ENCODE results near the gene ASCC2. TPM values are rescaled to one million over a fixed set of nuclear protein-coding genes. Genes with fewer than 3 reads are reported as not detected.
"Not testable (repeated sequence)": the region's sequence is repeated elsewhere in the genome, so short reads cannot be mapped to it uniquely, and the experiment has no call there.

The ASCC2 gene
- total and polyA plus RNA-seq, 10 donors: 34.1 to 89.0 (median 62.9) TPM

DNA sequence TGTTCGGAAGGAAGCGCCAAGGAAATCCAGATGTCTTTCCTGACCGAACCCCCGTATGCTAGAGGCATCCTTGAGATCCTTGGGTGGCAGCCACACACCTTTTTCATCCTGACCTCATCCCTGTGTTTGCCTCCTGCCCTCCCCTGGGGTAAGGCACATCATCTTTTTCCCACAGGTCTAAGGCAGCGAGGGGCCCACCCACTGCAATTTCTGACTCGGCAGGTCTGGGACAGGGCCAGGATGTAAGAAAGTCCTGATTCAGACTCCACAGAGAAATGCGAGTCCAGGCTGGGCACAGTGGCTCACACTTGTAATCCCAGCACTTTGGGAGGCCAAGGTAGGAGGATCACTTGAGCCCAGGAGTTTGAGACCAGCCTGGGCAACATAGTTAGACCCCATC lies 81.7 kb downstream of the ASCC2 start:
- DNase-seq: no peak
- Histone ChIP-seq H3K27me3 (replicated peaks in 1 of 7) (no peaks in the 10 kb centered on the region), H3K4me1 (peaks cover 0 to 11% (median 4%) of the 10 kb centered on the region in 6 donors), H3K27ac (no peak overlapping the region), H3K9me3 (no peaks in the 10 kb centered on the region), H3K36me3 (peaks cover 0 to 33% (median 5%) of the 10 kb centered on the region in 6 donors), H3K4me3 (no peak overlapping the region)
- intact Hi-C loops (cut with DNase I; ENCODE audit: low total_unique reads): no loop called here
- TF ChIP-seq, protein P1, sequence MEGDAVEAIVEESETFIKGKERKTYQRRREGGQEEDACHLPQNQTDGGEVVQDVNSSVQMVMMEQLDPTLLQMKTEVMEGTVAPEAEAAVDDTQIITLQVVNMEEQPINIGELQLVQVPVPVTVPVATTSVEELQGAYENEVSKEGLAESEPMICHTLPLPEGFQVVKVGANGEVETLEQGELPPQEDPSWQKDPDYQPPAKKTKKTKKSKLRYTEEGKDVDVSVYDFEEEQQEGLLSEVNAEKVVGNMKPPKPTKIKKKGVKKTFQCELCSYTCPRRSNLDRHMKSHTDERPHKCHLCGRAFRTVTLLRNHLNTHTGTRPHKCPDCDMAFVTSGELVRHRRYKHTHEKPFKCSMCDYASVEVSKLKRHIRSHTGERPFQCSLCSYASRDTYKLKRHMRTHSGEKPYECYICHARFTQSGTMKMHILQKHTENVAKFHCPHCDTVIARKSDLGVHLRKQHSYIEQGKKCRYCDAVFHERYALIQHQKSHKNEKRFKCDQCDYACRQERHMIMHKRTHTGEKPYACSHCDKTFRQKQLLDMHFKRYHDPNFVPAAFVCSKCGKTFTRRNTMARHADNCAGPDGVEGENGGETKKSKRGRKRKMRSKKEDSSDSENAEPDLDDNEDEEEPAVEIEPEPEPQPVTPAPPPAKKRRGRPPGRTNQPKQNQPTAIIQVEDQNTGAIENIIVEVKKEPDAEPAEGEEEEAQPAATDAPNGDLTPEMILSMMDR (IDR thresholded peaks at IDR 0.05 in 8 of 11, conservative IDR thresholded peaks at IDR 0.05 in 3 of 11): no peak
- TF ChIP-seq POLR2A (IDR thresholded peaks at IDR 0.05): no peak
- TF ChIP-seq POLR2AphosphoS5 (IDR thresholded peaks at IDR 0.05): no peak
- WGBS, 5 donors: 77 to 95% (median 89%) methylated on average over 7 of the region's 7 CpGs

DNA sequence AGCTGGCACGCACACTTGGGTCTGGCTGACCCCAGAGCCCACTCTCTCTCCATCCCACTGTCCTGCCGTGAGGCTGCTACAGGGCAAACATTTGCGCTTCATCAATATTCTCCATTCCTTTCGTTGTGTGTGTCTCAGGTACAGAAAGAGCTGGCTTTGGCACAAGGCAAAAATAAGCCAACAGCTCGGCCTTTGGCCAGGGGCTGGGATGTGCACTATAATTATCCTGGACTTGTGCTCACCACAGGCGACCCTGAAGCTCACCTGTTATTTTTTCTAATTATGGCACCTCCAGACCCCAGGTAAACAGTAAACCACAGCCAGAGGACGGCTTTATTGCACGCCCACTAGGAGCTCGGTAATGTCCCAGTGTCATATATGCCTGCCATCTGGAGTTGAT lies 82.2 kb downstream of the ASCC2 start:
- Histone ChIP-seq H3K27me3 (replicated peaks in 1 of 7) (no peaks in the 10 kb centered on the region), H3K36me3 (peaks cover 0 to 33% (median 5%) of the 10 kb centered on the region in 6 donors), H3K4me1 (peaks cover 0 to 16% (median 9%) of the 10 kb centered on the region in 6 donors), H3K4me3 (no peak overlapping the region), H3K27ac (no peak overlapping the region), H3K9me3 (no peaks in the 10 kb centered on the region)
- DNase-seq: no peak
- TF ChIP-seq, protein P1 (IDR thresholded peaks at IDR 0.05 in 8 of 11, conservative IDR thresholded peaks at IDR 0.05 in 3 of 11): no peak
- TF ChIP-seq POLR2A (IDR thresholded peaks at IDR 0.05) (no peak), POLR2AphosphoS5 (IDR thresholded peaks at IDR 0.05) (no peak)
- intact Hi-C loops (cut with DNase I; ENCODE audit: low total_unique reads): no loop called here
- WGBS, 5 donors: 88 to 97% (median 91%) methylated on average over 9 of the region's 9 CpGs

DNA sequence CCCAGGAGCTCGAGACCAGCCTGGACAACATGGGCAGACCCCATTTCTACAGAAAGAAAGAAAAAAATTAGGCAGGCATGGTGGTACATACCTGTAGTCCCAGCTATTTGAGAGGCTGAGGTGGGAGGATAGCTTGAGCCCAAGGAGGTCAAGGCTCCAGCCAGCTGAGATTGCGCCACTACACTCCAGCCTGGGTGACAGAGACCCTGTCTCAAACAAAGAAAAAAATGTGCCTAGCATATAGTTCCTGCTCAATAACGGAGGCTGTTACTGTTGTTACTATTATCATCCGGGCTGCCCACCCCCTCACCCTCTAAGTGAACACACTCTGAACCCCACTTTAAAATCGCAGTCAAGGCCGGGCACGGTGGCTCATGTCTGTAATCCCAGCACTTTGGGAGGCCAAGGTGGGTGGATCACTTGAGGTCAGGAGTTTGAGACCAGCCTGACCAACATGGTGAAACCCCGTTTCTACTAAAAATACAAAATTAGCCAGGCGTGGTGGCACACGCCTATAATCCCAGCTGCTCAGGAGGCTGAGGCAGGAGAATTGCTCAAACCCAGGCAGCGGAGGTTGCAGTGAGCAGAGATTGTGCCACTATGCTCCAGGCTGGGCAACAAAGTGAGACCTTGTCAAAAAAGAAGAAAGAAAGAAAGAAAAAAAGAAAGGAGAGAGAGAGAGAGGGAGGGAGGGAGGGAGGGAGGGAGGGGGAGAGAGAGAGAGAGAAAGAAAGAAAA lies 83.2 kb downstream of the ASCC2 start:
- DNase-seq; H3K9me3 ChIP-seq; H3K27ac ChIP-seq; H3K27me3 ChIP-seq (replicated peaks in 1 of 7); H3K4me3 ChIP-seq; intact Hi-C loops (cut with DNase I; ENCODE audit: low total_unique reads): not testable (repeated sequence)
- peaks cover 0 to 26% (median 13%) of the 10 kb centered on the region in 6 donors for H3K4me1 ChIP-seq
- H3K36me3 ChIP-seq: peaks cover 0 to 42% (median 5%) of the 10 kb centered on the region in 6 donors
- WGBS, 5 donors: 78 to 89% (median 84%) methylated on average over 11 of the region's 11 CpGs

DNA sequence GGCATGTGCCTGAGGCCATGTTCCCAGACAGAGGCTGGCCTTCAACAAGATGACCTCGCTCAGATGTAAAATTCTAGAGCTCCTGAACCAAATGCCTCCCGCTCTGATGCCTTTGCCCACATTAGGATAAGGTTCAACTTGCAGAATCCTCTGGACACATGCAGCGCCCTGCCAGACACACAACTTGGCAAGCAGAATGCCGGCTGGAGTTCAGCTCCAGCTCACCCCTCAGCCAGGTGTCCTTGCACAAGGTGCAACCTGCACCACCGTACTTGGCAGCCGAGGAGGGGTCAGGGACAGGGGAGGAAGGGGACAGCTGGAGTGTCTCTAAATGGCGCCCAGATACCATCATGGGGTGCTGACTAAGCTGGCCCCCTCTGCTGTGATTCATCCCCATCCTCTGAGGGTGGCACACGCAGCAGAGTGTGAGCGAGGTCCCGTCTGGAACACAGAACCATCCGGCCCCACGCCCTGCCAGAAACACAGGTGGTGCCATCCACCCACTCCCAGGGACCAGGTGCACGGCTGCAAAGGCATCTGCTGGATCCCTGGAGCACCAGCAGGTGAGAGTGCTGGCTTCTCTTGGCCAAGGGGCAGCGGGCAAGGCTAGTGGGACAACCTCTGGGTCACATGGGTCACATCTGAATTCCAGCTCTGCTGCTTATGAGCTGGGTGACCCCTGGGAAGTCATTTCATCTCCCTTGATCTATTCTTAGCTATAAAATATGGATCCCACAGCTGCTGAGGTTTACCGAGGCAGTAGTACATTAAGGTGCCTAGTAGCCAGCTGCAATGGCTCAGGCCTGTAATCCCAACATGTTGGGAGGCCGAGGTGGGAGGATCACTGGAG lies 84.0 kb downstream of the ASCC2 start:
- Histone ChIP-seq H3K27ac (no peak overlapping the region), H3K9me3 (no peaks in the 10 kb centered on the region), H3K27me3 (replicated peaks in 1 of 7) (no peaks in the 10 kb centered on the region), H3K36me3 (peaks cover 0 to 47% (median 5%) of the 10 kb centered on the region in 6 donors), H3K4me1 (peaks cover 0 to 28% (median 13%) of the 10 kb centered on the region in 6 donors), H3K4me3 (no peak overlapping the region)
- TF ChIP-seq POLR2A (IDR thresholded peaks at IDR 0.05) (no peak), POLR2AphosphoS5 (IDR thresholded peaks at IDR 0.05) (no peak)
- TF ChIP-seq, protein P1 (IDR thresholded peaks at IDR 0.05 in 8 of 11, conservative IDR thresholded peaks at IDR 0.05 in 3 of 11): no peak
- DNase-seq: no peak
- 76 to 93% (median 87%) methylated on average over 9 to 16 of the region's 16 CpGs for WGBS, 5 donors
- intact Hi-C loops (cut with DNase I; ENCODE audit: low total_unique reads): no loop called here

Measured in spleen (tissue), 11 donors.